Pancreas (tissue), 10 donors: ENCODE results near the gene NMRAL1. TPM values are rescaled to one million over a fixed set of nuclear protein-coding genes. Genes with fewer than 3 reads are reported as not detected.

Experiments used
- ATAC-seq, 4 donors: fragments of 200-7000 bp; cut with Tn5 transposase; one replicate each; pipeline versions ENCODE4 v1.8.0 to v1.9.1; 2020; ENCODE audit warnings: mild to moderate bottlenecking in 4 of 4, moderate library complexity in 4 of 4
- DNase-seq, 6 donors: peaks; one replicate each; pipeline ENCODE4 v3.0.0-alpha.2; 2020
- FAIRE-seq: peaks from 2 replicates; lab custom pipeline; 2012; peaks lifted over from hg19 to GRCh38; lab: Jason Lieb, UNC
- H3K27ac ChIP-seq, 4 donors: fragments of 200-600 bp; sonication (generic); 1 replicate in 3 of 4; 2 replicates in 1 of 4; pipeline versions ENCODE4 v1.5.0 to v1.8.0; 2020
- H3K27me3 ChIP-seq, 4 donors: fragments of 200-600 bp; one replicate each; pipeline ENCODE4 v1.8.0; 2021
- H3K36me3 ChIP-seq, 3 donors: fragments of 200-600 bp; sonication (generic) in 1 of 3; one replicate each; pipeline versions ENCODE4 v1.5.0 to v1.8.0; 2020 to 2021
- H3K4me1 ChIP-seq, 3 donors: fragments of 200-600 bp; one replicate each; pipeline ENCODE4 v1.8.0; 2021
- H3K4me3 ChIP-seq, 4 donors: fragments of 200-600 bp; sonication (generic) in 2 of 4; one replicate each; pipeline versions ENCODE4 v1.5.0 to v1.8.0; 2020 to 2021
- H3K9me3 ChIP-seq, 4 donors: fragments of 200-600 bp; one replicate each; pipeline ENCODE4 v1.8.0; 2021
- WGBS, 2 donors: extraction: QIAGEN DNeasy Blood & Tissue Kit; methylation state at CpG; one replicate each; pipeline ENCODE4 v1.1.7; 2013; 5-methylcytosine and 5-hydroxymethylcytosine counted together
- intact Hi-C, 3 donors: fragments of 100-400 bp; cut with DNase I; formaldehyde crosslinking; loops; one replicate each; pipeline versions ENCODE4 v1.11.1 to v1.14.2; 2022
- polyA plus RNA-seq, 2 donors: library from polyadenylated mRNA; stranded (reverse); fragments of 200-250 nt; gene quantifications; one replicate each; pipeline ENCODE4 v1.2.3, GENCODE V29; 2013
- total RNA-seq, 6 donors: library from RNA; stranded (reverse); fragmentation: NEBNext Ultra II Directional in 4 of 6; extraction: Animal tissue kit (Norgen Biotek cat#: 25700) in 4 of 6; gene quantifications; one replicate each; pipeline versions ENCODE4 v1.2.1 to v1.2.4, GENCODE V29; 2021 to 2023
- TF ChIP-seq, protein P1 (sequence below), 4 donors: fragments of 200-600 bp; sonication (generic) in 3 of 4; IDR thresholded peaks; one replicate each; pipeline versions ENCODE4 v1.5.0 to v1.8.0; 2021; ENCODE audit warnings: antibody characterized with exemption in 4 of 4
- donor health status: healthy with polysubstance abuse.
- donor health status: DM: no; HTN: no; CAD: no; lungs with moderate emphysema.
- donor health status: DM: no; HTN: no; CAD: no.
- donor health status: control.
- donor health status: control.
- donor health status: Bipolar disorder and iron deficiency.
- donor health status: DM: yes; HTN: yes; CAD: no.
- donor health status: DM: no; HTN: no; CAD: no.
- donor health status: DM: no; HTN: no; CAD: no.
- donor health status: DM: yes; HTN: yes; CAD: no.

NMRAL1 gene
- total and polyA plus RNA-seq, 8 donors, result 21.9 to 84.7 (median 25.1) TPM

DNA sequence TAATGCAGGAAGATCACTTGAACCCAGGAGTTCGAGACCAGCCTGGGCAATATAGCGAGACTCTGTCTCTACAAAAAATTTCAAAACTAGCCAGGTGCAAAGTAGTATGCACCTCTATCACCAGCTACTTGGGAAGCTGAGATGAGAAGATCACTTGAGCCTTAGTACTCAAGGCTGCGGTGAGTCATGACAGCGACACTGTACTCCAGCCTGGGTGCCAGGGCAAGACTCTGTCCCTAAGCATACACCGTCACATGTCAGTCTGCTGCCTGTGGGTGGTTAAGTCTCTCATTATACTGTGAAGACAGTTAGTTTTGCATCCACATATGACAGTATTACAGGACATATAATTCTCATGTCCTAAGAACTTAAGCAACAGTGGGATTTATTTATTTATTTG lies 21.8 kb downstream of the NMRAL1 start:
- Histone ChIP-seq H3K27ac (no peak overlapping the region), H3K9me3 (no peaks in the 10 kb centered on the region), H3K36me3 (peaks cover 4 to 55% (median 26%) of the 10 kb centered on the region in 3 donors), H3K27me3 (no peaks in the 10 kb centered on the region), H3K4me1 (no peaks in the 10 kb centered on the region), H3K4me3 (no peak overlapping the region)
- 96% methylated on average over 5 of the region's 5 CpGs for WGBS, 2 donors
- TF ChIP-seq, protein P1, sequence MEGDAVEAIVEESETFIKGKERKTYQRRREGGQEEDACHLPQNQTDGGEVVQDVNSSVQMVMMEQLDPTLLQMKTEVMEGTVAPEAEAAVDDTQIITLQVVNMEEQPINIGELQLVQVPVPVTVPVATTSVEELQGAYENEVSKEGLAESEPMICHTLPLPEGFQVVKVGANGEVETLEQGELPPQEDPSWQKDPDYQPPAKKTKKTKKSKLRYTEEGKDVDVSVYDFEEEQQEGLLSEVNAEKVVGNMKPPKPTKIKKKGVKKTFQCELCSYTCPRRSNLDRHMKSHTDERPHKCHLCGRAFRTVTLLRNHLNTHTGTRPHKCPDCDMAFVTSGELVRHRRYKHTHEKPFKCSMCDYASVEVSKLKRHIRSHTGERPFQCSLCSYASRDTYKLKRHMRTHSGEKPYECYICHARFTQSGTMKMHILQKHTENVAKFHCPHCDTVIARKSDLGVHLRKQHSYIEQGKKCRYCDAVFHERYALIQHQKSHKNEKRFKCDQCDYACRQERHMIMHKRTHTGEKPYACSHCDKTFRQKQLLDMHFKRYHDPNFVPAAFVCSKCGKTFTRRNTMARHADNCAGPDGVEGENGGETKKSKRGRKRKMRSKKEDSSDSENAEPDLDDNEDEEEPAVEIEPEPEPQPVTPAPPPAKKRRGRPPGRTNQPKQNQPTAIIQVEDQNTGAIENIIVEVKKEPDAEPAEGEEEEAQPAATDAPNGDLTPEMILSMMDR (IDR thresholded peaks at IDR 0.05), result no peak
- intact Hi-C loops, result no loop called here
- ATAC-seq, result no peak
- no peak for DNase-seq
- no peak for FAIRE-seq

DNA sequence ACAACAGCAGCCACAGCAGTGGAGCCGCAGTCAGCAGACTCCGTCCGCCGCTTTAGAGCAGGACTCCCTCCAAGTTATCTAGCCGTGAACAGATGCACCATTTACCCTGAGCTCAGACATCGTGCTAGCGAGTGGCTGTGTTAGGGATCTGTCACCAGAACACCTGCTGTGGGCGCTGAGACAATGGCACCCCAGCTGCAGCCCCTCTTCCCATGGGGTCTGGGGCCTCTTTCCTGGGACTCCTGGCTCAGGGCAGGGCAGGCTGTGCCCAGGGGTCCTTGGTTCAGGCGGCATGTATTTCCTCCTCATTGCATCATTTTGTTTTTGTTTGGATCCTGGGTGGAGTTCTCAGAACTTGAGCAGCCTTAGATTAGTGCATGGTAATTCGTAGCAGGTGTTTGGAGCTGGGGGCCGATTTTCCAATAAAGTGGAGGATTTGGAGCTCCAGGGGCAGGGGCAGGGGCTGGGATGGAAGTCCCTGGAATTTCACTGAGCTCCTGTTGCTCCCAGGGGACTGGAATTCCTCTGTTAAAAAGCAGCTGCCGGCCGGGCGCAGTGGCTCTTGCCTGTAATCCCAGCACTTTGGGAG lies 23.4 kb downstream of the NMRAL1 start:
- no peak for FAIRE-seq
- no peak for DNase-seq
- 90 to 95% methylated on average over 14 of the region's 14 CpGs for WGBS, 2 donors
- intact Hi-C loops, result no loop called here
- ATAC-seq, result no peak
- H3K27me3 ChIP-seq, result no peaks in the 10 kb centered on the region
- no peak overlapping the region for H3K27ac ChIP-seq
- TF ChIP-seq, protein P1 (IDR thresholded peaks at IDR 0.05), result no peak
- H3K36me3 ChIP-seq, result peaks cover 4 to 63% (median 29%) of the 10 kb centered on the region in 3 donors
- no peak overlapping the region for H3K4me3 ChIP-seq
- no peaks in the 10 kb centered on the region for H3K4me1 ChIP-seq
- H3K9me3 ChIP-seq, result no peaks in the 10 kb centered on the region

DNA sequence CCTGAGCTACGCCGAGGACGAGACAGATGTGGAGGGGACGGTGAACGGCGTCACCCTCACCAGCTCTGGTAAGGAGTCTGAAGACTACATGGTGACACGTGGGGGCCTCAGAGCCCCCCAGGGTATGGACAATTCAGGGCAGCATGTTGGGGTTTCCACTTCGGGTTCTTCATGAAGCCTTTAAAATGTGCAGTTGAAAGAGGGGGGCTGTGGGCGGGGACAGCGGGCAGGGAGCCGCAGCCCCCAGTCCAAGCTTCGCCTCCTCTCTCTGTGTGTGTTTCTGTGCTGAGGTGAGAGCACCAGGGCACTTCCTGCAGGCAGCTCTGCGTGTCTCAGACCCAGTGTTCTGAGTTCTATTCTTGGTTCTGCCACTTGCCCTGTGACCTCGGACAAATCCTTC lies 24.0 kb downstream of the NMRAL1 start:
- intact Hi-C loops, result no loop called here
- TF ChIP-seq, protein P1 (IDR thresholded peaks at IDR 0.05), result no peak
- Histone ChIP-seq H3K27me3 (no peaks in the 10 kb centered on the region), H3K4me3 (no peak overlapping the region), H3K4me1 (no peaks in the 10 kb centered on the region), H3K36me3 (peaks cover under 1 to 62% (median 24%) of the 10 kb centered on the region in 3 donors), H3K27ac (no peak overlapping the region), H3K9me3 (no peaks in the 10 kb centered on the region)
- WGBS, 2 donors, result 93 to 97% methylated on average over 14 of the region's 14 CpGs
- ATAC-seq (no peak), FAIRE-seq (no peak), DNase-seq (no peak)

DNA sequence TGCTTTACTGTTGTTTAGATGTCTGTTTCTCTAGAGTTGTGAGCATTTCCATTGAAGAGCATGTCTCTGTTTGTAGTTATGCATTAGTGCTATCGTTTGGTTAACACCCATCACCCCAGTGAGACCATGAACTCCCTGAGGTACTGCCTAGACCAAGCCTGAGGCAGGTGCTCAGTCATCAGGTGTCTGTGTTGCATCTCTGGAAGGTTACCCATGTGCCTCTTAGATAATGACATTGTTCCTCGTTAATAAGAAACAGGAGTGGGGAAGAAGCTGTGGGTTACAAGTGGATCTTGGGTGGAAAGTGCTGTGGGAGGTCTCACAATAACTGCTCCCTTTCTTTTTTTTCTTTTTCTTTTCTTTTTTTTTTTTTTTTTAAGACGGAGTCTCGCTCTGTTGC lies 30.4 kb downstream of the NMRAL1 start:
- WGBS, 2 donors, result 90 to 92% methylated on average over 4 of the region's 4 CpGs
- FAIRE-seq (no peak), DNase-seq (no peak), ATAC-seq (no peak)
- H3K4me3 ChIP-seq, result no peak overlapping the region
- H3K9me3 ChIP-seq, result no peaks in the 10 kb centered on the region
- H3K4me1 ChIP-seq, result no peaks in the 10 kb centered on the region
- TF ChIP-seq, protein P1 (IDR thresholded peaks at IDR 0.05), result no peak
- peaks cover 0 to 82% (median 46%) of the 10 kb centered on the region in 3 donors for H3K36me3 ChIP-seq
- intact Hi-C loops, result no loop called here
- no peaks in the 10 kb centered on the region for H3K27me3 ChIP-seq
- no peak overlapping the region for H3K27ac ChIP-seq

DNA sequence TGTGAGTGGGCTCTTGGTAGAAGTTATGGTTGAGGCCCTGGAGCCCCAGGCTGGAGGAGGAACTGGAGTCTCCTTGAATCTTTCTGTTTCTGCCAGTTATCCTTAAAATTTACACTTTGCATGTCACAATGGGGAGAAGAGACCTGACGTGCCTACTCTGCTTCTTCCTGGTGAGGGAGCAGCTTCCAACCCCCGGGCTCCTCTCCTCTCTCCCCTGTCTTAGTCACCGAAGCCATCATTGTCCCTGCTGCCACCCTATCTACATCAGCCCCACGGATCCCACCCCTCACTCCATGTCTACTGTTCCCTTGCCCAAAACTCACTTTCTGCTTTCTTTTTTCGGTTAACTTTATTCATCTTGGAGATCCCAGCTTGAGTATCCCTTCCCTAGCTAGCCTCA lies 31.2 kb downstream of the NMRAL1 start:
- no peaks in the 10 kb centered on the region for H3K4me1 ChIP-seq
- 78 to 83% methylated on average over 5 of the region's 5 CpGs for WGBS, 2 donors
- H3K9me3 ChIP-seq, result no peaks in the 10 kb centered on the region
- no peak for DNase-seq
- FAIRE-seq, result no peak
- peaks cover 0 to 77% (median 43%) of the 10 kb centered on the region in 3 donors for H3K36me3 ChIP-seq
- no peak overlapping the region for H3K27ac ChIP-seq
- no peaks in the 10 kb centered on the region for H3K27me3 ChIP-seq
- ATAC-seq, result no peak
- intact Hi-C loops, result no loop called here
- TF ChIP-seq, protein P1 (IDR thresholded peaks at IDR 0.05), result no peak
- H3K4me3 ChIP-seq, result no peak overlapping the region
